ENCODE data around the gene EPHB6.

DNA sequence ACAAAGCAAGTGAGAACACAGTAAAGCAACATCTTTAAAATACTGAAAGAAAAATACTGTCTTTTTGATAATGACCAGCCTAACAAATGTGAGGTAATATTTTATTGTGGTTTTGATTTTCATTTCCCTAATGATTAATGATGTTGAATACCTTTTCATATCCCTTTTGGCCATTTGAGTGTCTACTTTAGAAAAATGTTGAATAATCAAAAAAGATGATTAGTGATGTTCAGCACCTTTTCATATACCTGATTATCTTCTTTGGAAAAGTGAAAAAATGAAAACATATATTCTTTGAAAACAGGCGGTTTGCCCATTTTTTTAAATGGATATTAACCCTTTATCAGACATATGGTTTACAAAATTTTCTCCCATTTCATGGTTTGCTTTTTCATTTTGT lies 32.2 kb upstream of the EPHB6 start:
- TF ChIP-seq POLR2A (IDR thresholded peaks at IDR 0.05; ENCODE audit: low read depth, low read length) (no peak), POU2F2 (IDR thresholded peaks at IDR 0.05; ENCODE audit: low read depth, low read length) (no peak), POLR2AphosphoS5 (IDR thresholded peaks at IDR 0.05; ENCODE audit: low read depth, low read length) (no peak), SPI1 (IDR thresholded peaks at IDR 0.05; ENCODE audit: low read depth, low read length) (no peak), TAF1 (IDR thresholded peaks at IDR 0.05; ENCODE audit: low read depth, low read length) (no peak)

Data from GM12891 (cell line).